Trophoblast cell (in vitro differentiated cells and primary cell): Measurements from ENCODE around the gene DLGAP1.
A peak's percentile ranks its signal among the peaks of the same experiment; 100 is the strongest.
"Not testable (repeated sequence)": the region's sequence is repeated elsewhere in the genome, so short reads cannot be mapped to it uniquely, and the experiment has no call there.

Source experiments
- DNase-seq, 2 donors: peaks; one replicate each; pipeline ENCODE4 v3.0.0-alpha.2; 2016
- H2AFZ ChIP-seq: 2 replicates; pipeline ENCODE4 v1.6.1; 2013; ENCODE audit warnings: low read length, moderate library complexity, mild to moderate bottlenecking; ENCODE audit not compliant: insufficient read depth, poor library complexity
- H2AK5ac ChIP-seq: 2 replicates; pipeline ENCODE4 v1.6.1; 2013; ENCODE audit warnings: mild to moderate bottlenecking, low read length
- H2BK120ac ChIP-seq: 2 replicates; pipeline ENCODE4 v1.6.1; 2013; ENCODE audit warnings: low read length, mild to moderate bottlenecking, moderate library complexity; ENCODE audit not compliant: insufficient read depth, poor library complexity
- H2BK12ac ChIP-seq: 2 replicates; pipeline ENCODE4 v1.6.1; 2013; ENCODE audit warnings: mild to moderate bottlenecking, low read length, moderate library complexity
- H2BK5ac ChIP-seq: 2 replicates; pipeline ENCODE4 v1.6.1; 2013; ENCODE audit warnings: low read length, low read depth, moderate library complexity, mild to moderate bottlenecking; ENCODE audit not compliant: poor library complexity
- H3K14ac ChIP-seq: 2 replicates; pipeline ENCODE4 v1.6.1; 2013; ENCODE audit warnings: mild to moderate bottlenecking, low read length
- H3K18ac ChIP-seq: 2 replicates; pipeline ENCODE4 v1.6.1; 2013; ENCODE audit warnings: mild to moderate bottlenecking, low read length
- H3K23ac ChIP-seq: 2 replicates; pipeline ENCODE4 v1.6.1; 2013; ENCODE audit warnings: low read length
- H3K27ac ChIP-seq: 2 replicates; pipeline ENCODE4 v1.5.1; 2013; ENCODE audit warnings: low read depth, mild to moderate bottlenecking, inconsistent platforms, low read length, moderate library complexity
- H3K27me3 ChIP-seq: 2 replicates; pipeline ENCODE4 v1.6.1; 2013; ENCODE audit warnings: inconsistent platforms, mild to moderate bottlenecking, low read length, moderate library complexity; ENCODE audit not compliant: insufficient read depth
- H3K36me3 ChIP-seq, 2 experiments: 1 replicate in 1 of 2; 2 replicates in 1 of 2; pipeline ENCODE4 v1.6.1; 2013; ENCODE audit warnings: low read length in 2 of 2, mild to moderate bottlenecking in 2 of 2, moderate library complexity in 1 of 2; ENCODE audit not compliant: insufficient read depth in 2 of 2, control insufficient read depth in 1 of 2
- H3K4ac ChIP-seq: 2 replicates; pipeline ENCODE4 v1.6.1; 2013; ENCODE audit warnings: low read depth, mild to moderate bottlenecking, low read length, moderate library complexity
- H3K4me1 ChIP-seq, 2 experiments: 1 replicate in 1 of 2; 2 replicates in 1 of 2; pipeline ENCODE4 v1.6.1; 2013; ENCODE audit warnings: low read length in 2 of 2, mild to moderate bottlenecking in 2 of 2, moderate library complexity in 1 of 2; ENCODE audit not compliant: insufficient read depth in 2 of 2, control insufficient read depth in 1 of 2
- H3K4me2 ChIP-seq: 2 replicates; pipeline ENCODE4 v1.6.1; 2013; ENCODE audit warnings: inconsistent platforms, mild to moderate bottlenecking, low read length, moderate library complexity
- H3K4me3 ChIP-seq: 2 replicates; pipeline ENCODE4 v1.5.1; 2013; ENCODE audit warnings: mild to moderate bottlenecking, low read depth, low read length, inconsistent platforms
- H3K79me1 ChIP-seq: one replicate; pipeline ENCODE4 v1.6.1; 2013; ENCODE audit warnings: low read length
- H3K79me2 ChIP-seq: 2 replicates; pipeline ENCODE4 v1.6.1; 2013; ENCODE audit warnings: low read length, mild to moderate bottlenecking; ENCODE audit not compliant: control insufficient read depth, insufficient read depth, poor library complexity
- H3K9ac ChIP-seq: 2 replicates; pipeline ENCODE4 v1.6.1; 2013; ENCODE audit warnings: mild to moderate bottlenecking, low read length
- H3K9me3 ChIP-seq: 2 replicates; pipeline ENCODE4 v1.6.1; 2013; ENCODE audit warnings: low read depth, mild to moderate bottlenecking, control low read depth, inconsistent platforms, low read length; ENCODE audit not compliant: insufficient read depth
- H4K12ac ChIP-seq: 2 replicates; pipeline ENCODE4 v1.6.1; 2013; ENCODE audit warnings: low read depth, mild to moderate bottlenecking, low read length, moderate library complexity
- H4K8ac ChIP-seq: 2 replicates; pipeline ENCODE4 v1.6.1; 2013; ENCODE audit warnings: low read depth, mild to moderate bottlenecking, low read length, moderate library complexity
- H4K91ac ChIP-seq: one replicate; pipeline ENCODE4 v1.6.1; 2013; ENCODE audit warnings: low read depth, mild to moderate bottlenecking, low read length, moderate library complexity
- WGBS: extraction: QIAGEN DNeasy Blood & Tissue Kit; methylation state at CpG from one replicate; pipeline ENCODE4 v1.1.7; 2013; ENCODE audit warnings: missing lambda C conversion rate; ENCODE audit not compliant: insufficient read length, insufficient coverage; ENCODE audit errors: extremely low coverage; 5-methylcytosine and 5-hydroxymethylcytosine counted together

DLGAP1 gene

DNA sequence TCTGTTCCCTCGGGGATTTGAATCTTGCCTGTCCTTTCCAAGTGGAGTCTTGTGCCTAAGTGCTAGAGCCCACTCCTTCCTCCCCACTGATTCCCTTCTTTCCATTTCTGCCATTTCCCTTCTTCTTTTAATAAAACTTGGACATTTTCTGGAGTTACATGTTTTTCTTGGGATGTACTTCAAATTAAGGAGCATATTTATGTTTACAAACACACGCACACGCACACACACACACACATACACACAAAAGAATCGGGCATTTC lies 850.9 kb downstream of the DLGAP1 start:
- Histone ChIP-seq H2BK5ac (peak overlapping the region; percentile 99), H3K4me3 (no peak overlapping the region), H2BK12ac (peak overlapping the region; percentile 98), H3K4me2 (peak overlapping the region; percentile 52), H3K27me3 (no peaks in the 10 kb centered on the region), H3K79me2 (peaks cover 4% of the 10 kb centered on the region), H2AFZ (peak overlapping the region; percentile 79), H4K12ac (no peak overlapping the region), H3K9me3 (no peaks in the 10 kb centered on the region), H2BK120ac (peak overlapping the region; percentile 99), H3K9ac (peak overlapping the region; percentile 7), H3K18ac (peak overlapping the region; percentile 95), H2AK5ac (peak overlapping the region; percentile 67), H3K79me1 (peaks cover 28% of the 10 kb centered on the region), H3K4ac (peak overlapping the region; percentile 93), H3K23ac (no peak overlapping the region), H3K27ac (peak overlapping the region; percentile 99), H3K36me3 (no peaks in the 10 kb centered on the region), H3K4me1 (peaks cover 11 to 18% of the 10 kb centered on the region in 2 experiments), H3K14ac (peak overlapping the region; percentile 94), H4K91ac (peak overlapping the region; percentile 99), H4K8ac (peak overlapping the region; percentile 93)
- no peak for DNase-seq
- WGBS = no CpG with 5 or more reads among the region's 4 CpGs

DNA sequence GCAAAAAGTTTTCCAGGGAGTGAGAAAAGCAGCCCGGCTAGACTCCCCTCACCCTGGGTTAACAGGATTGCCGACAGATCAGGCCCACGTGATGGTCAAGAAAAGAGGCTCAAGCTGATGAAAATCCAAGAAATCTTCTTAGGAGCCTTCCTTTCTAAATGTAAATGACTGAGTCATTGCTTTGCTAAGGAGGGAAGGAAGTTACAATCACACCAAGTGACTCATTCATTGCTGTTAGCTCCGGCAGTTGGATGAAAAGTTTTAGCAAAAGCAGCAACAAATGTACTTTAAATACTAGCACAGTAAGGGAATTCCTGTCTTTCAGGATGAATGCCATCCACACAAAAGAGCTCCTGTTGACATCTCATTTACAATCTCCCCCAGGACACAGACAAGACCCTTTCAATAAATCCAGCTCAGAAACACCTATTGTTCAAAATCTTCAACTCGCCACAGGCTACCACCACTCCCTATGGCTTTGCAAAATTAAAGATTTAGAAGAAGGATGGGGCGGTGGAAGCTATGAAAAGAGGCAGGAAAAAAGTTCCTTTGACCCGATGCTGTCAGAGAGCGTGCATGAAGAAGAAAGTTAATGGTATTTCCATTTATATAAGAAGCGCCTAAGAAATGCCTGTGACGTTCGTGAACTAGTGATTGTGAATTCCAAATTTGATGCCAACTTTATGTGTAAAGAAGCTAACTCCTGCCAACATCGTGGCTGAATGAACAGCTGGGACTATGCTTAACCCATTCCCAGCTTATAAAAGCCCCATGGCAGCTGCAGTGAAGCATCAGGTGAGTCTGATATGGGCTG lies 851.5 kb downstream of the DLGAP1 start:
- peak overlapping the region; percentile 93 for H4K8ac ChIP-seq
- H3K18ac ChIP-seq = peak overlapping the region; percentile 95
- H2BK5ac ChIP-seq = peak overlapping the region; percentile 99
- H3K79me1 ChIP-seq = peaks cover 29% of the 10 kb centered on the region
- H2AFZ ChIP-seq = peak overlapping the region; percentile 79
- no peak overlapping the region for H3K4me3 ChIP-seq
- H3K14ac ChIP-seq = peak overlapping the region; percentile 94
- H4K91ac ChIP-seq = peak overlapping the region; percentile 99
- H2AK5ac ChIP-seq = peak overlapping the region; percentile 67
- H3K4ac ChIP-seq = peak overlapping the region; percentile 93
- peaks cover 4% of the 10 kb centered on the region for H3K79me2 ChIP-seq
- H3K4me2 ChIP-seq = peak overlapping the region; percentile 52
- no peaks in the 10 kb centered on the region for H3K36me3 ChIP-seq
- peak overlapping the region; percentile 2 for H3K9ac ChIP-seq
- no peaks in the 10 kb centered on the region for H3K9me3 ChIP-seq
- H4K12ac ChIP-seq = no peak overlapping the region
- peak; percentile 64 to 88 for DNase-seq
- peak overlapping the region; percentile 99 for H2BK120ac ChIP-seq
- H3K27me3 ChIP-seq = no peaks in the 10 kb centered on the region
- WGBS = no CpG with 5 or more reads among the region's 12 CpGs
- H3K27ac ChIP-seq = peak overlapping the region; percentile 99
- peak overlapping the region; percentile 98 for H2BK12ac ChIP-seq
- H3K4me1 ChIP-seq = peaks cover 11 to 18% of the 10 kb centered on the region in 2 experiments
- H3K23ac ChIP-seq = no peak overlapping the region

DNA sequence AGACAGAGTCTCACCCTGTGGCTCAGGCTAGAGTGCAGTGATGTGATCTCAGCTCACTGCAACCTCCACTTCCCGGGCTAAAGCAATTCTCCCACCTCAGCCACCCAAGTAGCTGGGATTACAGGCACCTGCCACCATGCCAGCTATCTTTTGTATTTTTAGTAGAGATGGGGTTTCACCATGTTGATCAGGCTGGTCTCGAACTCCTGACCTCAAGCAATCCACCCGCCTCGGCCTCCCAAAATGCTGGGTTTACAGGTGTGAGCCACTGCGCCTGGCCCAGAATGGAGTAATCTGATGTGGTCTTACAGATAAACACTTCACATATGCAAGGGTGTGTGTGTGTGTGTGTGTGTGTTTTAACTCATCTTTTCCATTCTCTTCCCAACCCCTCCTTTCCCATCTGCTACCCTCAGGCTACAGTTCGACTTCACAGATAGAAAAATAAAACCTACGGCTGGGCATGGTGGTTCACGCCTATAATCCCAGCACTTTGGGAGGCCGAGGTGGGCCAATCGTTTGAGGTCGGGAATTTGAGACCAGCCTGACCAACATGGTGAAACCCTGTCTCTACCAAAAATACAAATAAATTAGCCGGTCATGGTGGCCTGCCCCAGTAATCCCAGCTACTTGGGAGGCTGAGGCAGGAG lies 853.9 kb downstream of the DLGAP1 start:
- not testable (repeated sequence) for H3K27me3 ChIP-seq, H4K91ac ChIP-seq, H4K8ac ChIP-seq, H3K18ac ChIP-seq, H4K12ac ChIP-seq, H3K36me3 ChIP-seq, H2AK5ac ChIP-seq, H3K9ac ChIP-seq, DNase-seq, H2BK12ac ChIP-seq, H2BK120ac ChIP-seq, H3K14ac ChIP-seq, H3K27ac ChIP-seq, H3K4me3 ChIP-seq, H2AFZ ChIP-seq, H2BK5ac ChIP-seq, H3K4me2 ChIP-seq, H3K23ac ChIP-seq, H3K9me3 ChIP-seq, H3K4ac ChIP-seq
- Histone ChIP-seq H3K4me1 (peaks cover 29 to 31% of the 10 kb centered on the region in 2 experiments), H3K79me2 (peaks cover 11% of the 10 kb centered on the region), H3K79me1 (peaks cover 38% of the 10 kb centered on the region)
- WGBS = no CpG with 5 or more reads among the region's 12 CpGs

DNA sequence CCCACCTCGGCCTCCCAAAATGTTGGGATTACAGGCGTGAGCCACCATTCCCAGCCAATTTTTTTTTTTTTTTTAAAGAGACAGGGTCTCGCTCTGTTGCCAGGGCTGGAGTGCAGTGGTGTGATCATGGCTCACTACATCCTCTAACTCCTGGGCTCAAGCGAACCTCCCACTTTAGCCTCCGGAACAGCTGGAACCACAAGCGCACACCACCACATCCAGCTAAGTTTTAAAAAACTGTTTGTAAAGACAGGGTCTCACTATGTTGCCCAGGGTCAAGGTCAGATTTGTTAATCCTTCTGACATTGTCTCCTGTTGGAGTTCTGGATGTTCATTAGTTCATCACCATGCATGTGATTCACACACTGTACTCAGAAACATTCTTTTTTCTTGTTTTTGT lies 855.2 kb downstream of the DLGAP1 start:
- Histone ChIP-seq H3K4me2 (no peak overlapping the region), H3K27ac (no peak overlapping the region), H3K36me3 (peaks cover 0 to 3% of the 10 kb centered on the region in 2 experiments), H3K9me3 (no peaks in the 10 kb centered on the region), H2AK5ac (no peak overlapping the region), H3K14ac (no peak overlapping the region), H3K27me3 (no peaks in the 10 kb centered on the region), H4K91ac (no peak overlapping the region), H3K4me1 (peaks cover 32 to 34% of the 10 kb centered on the region in 2 experiments), H4K12ac (no peak overlapping the region), H2BK5ac (no peak overlapping the region), H2BK12ac (peak overlapping the region; percentile 53), H3K4me3 (no peak overlapping the region), H2AFZ (no peak overlapping the region), H3K4ac (no peak overlapping the region), H3K18ac (no peak overlapping the region), H3K79me2 (peaks cover 12% of the 10 kb centered on the region), H2BK120ac (no peak overlapping the region), H3K23ac (no peak overlapping the region), H3K9ac (no peak overlapping the region), H4K8ac (no peak overlapping the region), H3K79me1 (peaks cover 45% of the 10 kb centered on the region)
- no CpG with 5 or more reads among the region's 6 CpGs for WGBS
- DNase-seq = no peak
